ENCODE measurements around the gene CDC7.

The CDC7 gene

DNA sequence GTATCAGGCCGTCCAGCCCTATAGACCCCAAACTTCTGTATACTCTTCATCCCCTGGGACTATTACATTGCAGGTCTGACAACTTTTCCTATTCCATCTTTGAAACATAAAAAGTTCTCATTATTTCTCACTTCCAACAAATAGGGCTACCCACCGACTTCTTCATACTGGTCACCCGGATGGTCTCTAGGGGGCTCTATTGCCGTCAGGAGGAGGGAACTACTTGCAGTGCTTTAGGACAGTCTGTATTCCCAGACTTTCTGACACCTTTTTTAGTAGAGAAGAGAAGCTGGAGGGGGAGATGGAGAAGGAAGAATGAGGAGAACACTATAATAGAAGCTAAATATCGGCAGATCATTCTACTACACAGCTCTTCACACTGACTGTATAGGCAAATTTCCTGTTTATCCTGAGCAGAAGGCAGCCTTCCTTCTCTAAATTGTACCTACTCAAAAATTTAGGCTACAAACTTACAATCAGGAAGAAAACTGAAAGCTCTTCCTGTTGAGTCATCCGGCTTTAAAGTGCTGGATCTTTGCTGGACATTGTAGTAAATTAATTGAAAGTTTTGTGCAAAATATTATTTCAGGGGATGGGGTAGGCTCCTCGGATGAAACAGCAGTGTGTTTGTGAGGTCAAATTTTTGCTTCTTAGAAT lies 54.6 kb downstream of the CDC7 start:
- no peak overlapping the region for H3K4me3 ChIP-seq (ENCODE audit: low read length)
- TF ChIP-seq EZH2phosphoT487 (IDR thresholded peaks at IDR 0.05; ENCODE audit: borderline replicate concordance, low read length), result no peak
- TF ChIP-seq, protein P1, sequence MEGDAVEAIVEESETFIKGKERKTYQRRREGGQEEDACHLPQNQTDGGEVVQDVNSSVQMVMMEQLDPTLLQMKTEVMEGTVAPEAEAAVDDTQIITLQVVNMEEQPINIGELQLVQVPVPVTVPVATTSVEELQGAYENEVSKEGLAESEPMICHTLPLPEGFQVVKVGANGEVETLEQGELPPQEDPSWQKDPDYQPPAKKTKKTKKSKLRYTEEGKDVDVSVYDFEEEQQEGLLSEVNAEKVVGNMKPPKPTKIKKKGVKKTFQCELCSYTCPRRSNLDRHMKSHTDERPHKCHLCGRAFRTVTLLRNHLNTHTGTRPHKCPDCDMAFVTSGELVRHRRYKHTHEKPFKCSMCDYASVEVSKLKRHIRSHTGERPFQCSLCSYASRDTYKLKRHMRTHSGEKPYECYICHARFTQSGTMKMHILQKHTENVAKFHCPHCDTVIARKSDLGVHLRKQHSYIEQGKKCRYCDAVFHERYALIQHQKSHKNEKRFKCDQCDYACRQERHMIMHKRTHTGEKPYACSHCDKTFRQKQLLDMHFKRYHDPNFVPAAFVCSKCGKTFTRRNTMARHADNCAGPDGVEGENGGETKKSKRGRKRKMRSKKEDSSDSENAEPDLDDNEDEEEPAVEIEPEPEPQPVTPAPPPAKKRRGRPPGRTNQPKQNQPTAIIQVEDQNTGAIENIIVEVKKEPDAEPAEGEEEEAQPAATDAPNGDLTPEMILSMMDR (IDR thresholded peaks at IDR 0.05; ENCODE audit: low read depth, low read length, poor library complexity, severe bottlenecking), result no peak
- no peaks in the 10 kb centered on the region for H3K9me2 ChIP-seq (replicated peaks; ENCODE audit: control insufficient read depth, low read length)
- H3K36me3 ChIP-seq (ENCODE audit: control insufficient read depth, low read length), result no peaks in the 10 kb centered on the region
- H3K4me2 ChIP-seq (ENCODE audit: low read length), result no peak overlapping the region
- H3K27ac ChIP-seq (ENCODE audit: low read depth, low read length), result no peak overlapping the region
- no peaks in the 10 kb centered on the region for H3F3A ChIP-seq (ENCODE audit: control insufficient read depth, insufficient read depth)
- H4K20me1 ChIP-seq (ENCODE audit: control insufficient read depth, insufficient read depth, low read depth, low read length), result no peaks in the 10 kb centered on the region
- no peaks in the 10 kb centered on the region; the same call in 1 of the 2 replicates for H3K27me3 ChIP-seq (ENCODE audit: control insufficient read depth, low read length)
- H3K9me3 ChIP-seq (ENCODE audit: control insufficient read depth, insufficient read depth, low read length), result no peaks in the 10 kb centered on the region
- no peaks in the 10 kb centered on the region for H3K79me2 ChIP-seq (ENCODE audit: control insufficient read depth, low read length)
- H3K4me1 ChIP-seq (ENCODE audit: control insufficient read depth, low read length), result no peaks in the 10 kb centered on the region

DNA sequence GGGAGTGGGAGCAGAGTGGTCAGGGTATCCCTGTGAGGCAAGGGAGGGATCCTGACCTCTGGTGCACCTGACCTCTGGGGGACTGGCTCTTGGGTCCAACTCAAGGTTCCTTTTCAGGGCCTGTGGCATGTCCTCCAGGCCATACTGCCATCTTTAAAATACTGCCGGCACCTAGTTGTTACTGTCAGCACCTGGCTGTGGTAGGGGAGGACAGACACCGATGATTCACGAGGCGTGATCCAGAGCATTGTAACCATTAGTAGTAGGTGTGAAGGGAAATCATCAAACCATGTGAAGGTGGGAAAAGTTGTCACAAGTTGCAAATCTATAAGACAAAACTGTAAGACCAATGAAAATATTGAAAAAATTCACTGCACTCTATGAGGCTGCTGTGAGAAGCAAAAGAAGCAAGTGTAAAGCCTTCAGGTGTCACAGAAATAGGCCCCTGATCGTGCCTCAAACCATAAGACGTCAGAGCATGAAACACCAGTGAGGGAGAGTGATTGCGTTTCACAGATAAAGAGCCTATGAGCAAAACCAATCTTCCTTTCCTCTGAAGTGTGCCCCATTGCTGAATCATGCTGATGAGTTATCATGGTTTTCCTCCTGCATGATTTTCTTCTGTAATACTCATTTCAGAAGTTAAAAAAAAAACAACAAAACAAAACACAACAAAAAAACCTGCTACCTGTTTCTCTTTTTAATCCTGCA lies 55.3 kb downstream of the CDC7 start:
- H3K4me2 ChIP-seq (ENCODE audit: low read length), result no peak overlapping the region
- no peak overlapping the region for H3K4me3 ChIP-seq (ENCODE audit: low read length)
- H3F3A ChIP-seq (ENCODE audit: control insufficient read depth, insufficient read depth), result no peaks in the 10 kb centered on the region
- H3K27me3 ChIP-seq (ENCODE audit: control insufficient read depth, low read length), result no peaks in the 10 kb centered on the region; the same call in 1 of the 2 replicates
- H4K20me1 ChIP-seq (ENCODE audit: control insufficient read depth, insufficient read depth, low read depth, low read length), result no peaks in the 10 kb centered on the region
- H3K9me2 ChIP-seq (replicated peaks; ENCODE audit: control insufficient read depth, low read length), result no peaks in the 10 kb centered on the region
- no peaks in the 10 kb centered on the region for H3K4me1 ChIP-seq (ENCODE audit: control insufficient read depth, low read length)
- H3K36me3 ChIP-seq (ENCODE audit: control insufficient read depth, low read length), result no peaks in the 10 kb centered on the region
- no peaks in the 10 kb centered on the region for H3K9me3 ChIP-seq (ENCODE audit: control insufficient read depth, insufficient read depth, low read length)
- TF ChIP-seq EZH2phosphoT487 (IDR thresholded peaks at IDR 0.05; ENCODE audit: borderline replicate concordance, low read length), result no peak
- TF ChIP-seq, protein P1 (IDR thresholded peaks at IDR 0.05; ENCODE audit: low read depth, low read length, poor library complexity, severe bottlenecking), result no peak
- H3K27ac ChIP-seq (ENCODE audit: low read depth, low read length), result no peak overlapping the region
- H3K79me2 ChIP-seq (ENCODE audit: control insufficient read depth, low read length), result no peaks in the 10 kb centered on the region

DNA sequence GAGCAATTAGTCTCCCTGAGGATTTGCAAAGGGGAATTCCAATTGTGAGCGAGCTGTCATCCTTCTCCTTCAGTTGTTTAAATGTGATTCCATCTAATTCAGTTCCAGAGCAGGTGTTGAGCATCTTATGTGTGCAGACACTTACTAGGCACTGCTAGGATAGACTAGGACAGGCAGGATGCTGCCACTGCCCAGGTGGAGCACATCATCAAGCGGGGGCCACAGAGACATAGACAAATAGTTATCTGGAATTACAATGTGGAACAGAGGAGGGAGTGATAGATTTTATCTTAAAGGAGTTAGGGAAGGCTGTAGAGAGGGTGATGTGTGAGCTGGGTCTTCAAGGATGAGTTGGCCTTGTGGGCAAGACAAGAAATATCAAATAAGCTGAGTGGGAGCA lies 55.9 kb downstream of the CDC7 start:
- no peaks in the 10 kb centered on the region for H3K9me2 ChIP-seq (replicated peaks; ENCODE audit: control insufficient read depth, low read length)
- no peak overlapping the region for H3K4me2 ChIP-seq (ENCODE audit: low read length)
- no peaks in the 10 kb centered on the region for H3K36me3 ChIP-seq (ENCODE audit: control insufficient read depth, low read length)
- H3K27me3 ChIP-seq (ENCODE audit: control insufficient read depth, low read length), result no peaks in the 10 kb centered on the region; the same call in 1 of the 2 replicates
- H3K27ac ChIP-seq (ENCODE audit: low read depth, low read length), result no peak overlapping the region
- no peaks in the 10 kb centered on the region for H3K9me3 ChIP-seq (ENCODE audit: control insufficient read depth, insufficient read depth, low read length)
- no peaks in the 10 kb centered on the region for H3K79me2 ChIP-seq (ENCODE audit: control insufficient read depth, low read length)
- H3K4me1 ChIP-seq (ENCODE audit: control insufficient read depth, low read length), result no peaks in the 10 kb centered on the region
- H4K20me1 ChIP-seq (ENCODE audit: control insufficient read depth, insufficient read depth, low read depth, low read length), result no peaks in the 10 kb centered on the region
- no peak overlapping the region for H3K4me3 ChIP-seq (ENCODE audit: low read length)
- TF ChIP-seq, protein P1 (IDR thresholded peaks at IDR 0.05; ENCODE audit: low read depth, low read length, poor library complexity, severe bottlenecking), result no peak
- no peak for TF ChIP-seq EZH2phosphoT487 (IDR thresholded peaks at IDR 0.05; ENCODE audit: borderline replicate concordance, low read length)
- H3F3A ChIP-seq (ENCODE audit: control insufficient read depth, insufficient read depth), result no peaks in the 10 kb centered on the region
